Measurements from ENCODE around the gene PAK4. TPM values are rescaled to one million over a fixed set of nuclear protein-coding genes. Genes with fewer than 3 reads are reported as not detected.
A peak's percentile ranks its signal among the peaks of the same experiment; 100 is the strongest.

Gene PAK4
- total and polyA plus RNA-seq, 7 donors: 7.2 to 22.0 (median 12.5) TPM

GRCh38 chr19:39131255-39131755 lies 5.7 kb downstream of the PAK4 start:
- Histone ChIP-seq H3K9me3 (no peaks in the 10 kb centered on the region), H3K36me3 (ENCODE audit: insufficient read depth in 1 of 2, low read depth in 1 of 2) (no peaks in the 10 kb centered on the region), H3K4me3 (no peak overlapping the region), H3K27ac (no peak overlapping the region), H3K4me1 (peaks cover 18% of the 10 kb centered on the region), H3K27me3 (ENCODE audit: insufficient read depth in 3 of 3, low read length in 2 of 3) (no peaks in the 10 kb centered on the region)
- ATAC-seq (peak; percentile 53 to 64 (median 59)), DNase-seq (peak; percentile 74 to 84)
- 23 to 29% (median 26%) methylated on average over 18 of the region's 18 CpGs for WGBS, 3 donors
- intact Hi-C loops (cut with DNase I): no loop called here
- TF ChIP-seq CTCF (IDR thresholded peaks at IDR 0.05): no peak

- no peak for TF ChIP-seq CTCF (IDR thresholded peaks at IDR 0.05)
- WGBS, 3 donors: 72 to 83% (median 74%) methylated on average over 20 of the region's 20 CpGs
- ATAC-seq (no peak), DNase-seq (no peak)
- intact Hi-C loops (cut with DNase I): no loop called here
- Histone ChIP-seq H3K9me3 (no peaks in the 10 kb centered on the region), H3K36me3 (ENCODE audit: insufficient read depth in 1 of 2, low read depth in 1 of 2) (no peaks in the 10 kb centered on the region), H3K4me3 (no peak overlapping the region), H3K27ac (no peak overlapping the region), H3K4me1 (peaks cover 11% of the 10 kb centered on the region), H3K27me3 (ENCODE audit: insufficient read depth in 3 of 3, low read length in 2 of 3) (no peaks in the 10 kb centered on the region)
Measured at GRCh38 chr19:39132344-39132969, 6.9 kb downstream of the PAK4 start.

GRCh38 chr19:39133431-39134270 lies 8.1 kb downstream of the PAK4 start:
- no peaks in the 10 kb centered on the region for H3K36me3 ChIP-seq (ENCODE audit: insufficient read depth in 1 of 2, low read depth in 1 of 2)
- no peak for ATAC-seq
- H3K9me3 ChIP-seq: no peaks in the 10 kb centered on the region
- H3K4me1 ChIP-seq: peaks cover 11% of the 10 kb centered on the region
- WGBS, 3 donors: 64 to 76% (median 65%) methylated on average over 23 of the region's 23 CpGs
- H3K4me3 ChIP-seq: no peak overlapping the region
- DNase-seq: no peak
- no peaks in the 10 kb centered on the region for H3K27me3 ChIP-seq (ENCODE audit: insufficient read depth in 3 of 3, low read length in 2 of 3)
- no peak overlapping the region for H3K27ac ChIP-seq
- intact Hi-C loops (cut with DNase I): no loop called here
- no peak for TF ChIP-seq CTCF (IDR thresholded peaks at IDR 0.05)

GRCh38 chr19:39135701-39136100 lies 10.1 kb downstream of the PAK4 start:
- Histone ChIP-seq H3K27ac (no peak overlapping the region), H3K4me1 (peaks cover 11% of the 10 kb centered on the region), H3K9me3 (no peaks in the 10 kb centered on the region), H3K4me3 (no peak overlapping the region), H3K27me3 (ENCODE audit: insufficient read depth in 3 of 3, low read length in 2 of 3) (no peaks in the 10 kb centered on the region), H3K36me3 (ENCODE audit: insufficient read depth in 1 of 2, low read depth in 1 of 2) (no peaks in the 10 kb centered on the region)
- intact Hi-C loops (cut with DNase I): no loop called here
- no peak for DNase-seq
- 89 to 92% (median 91%) methylated on average over 12 to 13 of the region's 13 CpGs for WGBS, 3 donors
- ATAC-seq: no peak
- TF ChIP-seq CTCF (IDR thresholded peaks at IDR 0.05): no peak
